ENCODE results near the gene KASH5. TPM values are rescaled to one million over a fixed set of nuclear protein-coding genes. Genes with fewer than 3 reads are reported as not detected.
A peak's percentile ranks its signal among the peaks of the same experiment; 100 is the strongest.

Gene KASH5
- total and polyA plus RNA-seq, 2 of the 13 experiments (the other 11 are each of a cell fraction or from before 2014, with no cell fraction given), result not detected

GRCh38 chr19:49443366-49444099, 55.5 kb downstream of the KASH5 start (continued):
- TF ChIP-seq SKIL (CRISPR knock-in tag; IDR thresholded peaks at IDR 0.05; ENCODE audit: borderline replicate concordance) (no peak), ZNF639 (CRISPR knock-in tag; conservative IDR thresholded peaks at IDR 0.05) (no peak), REL (CRISPR knock-in tag; conservative IDR thresholded peaks at IDR 0.05) (no peak), SAP130 (CRISPR knock-in tag; IDR thresholded peaks at IDR 0.05; ENCODE audit: low read depth) (peak; percentile 33), NPAS2 (CRISPR knock-in tag; IDR thresholded peaks at IDR 0.05; ENCODE audit: borderline replicate concordance) (no peak), CHD2 (IDR thresholded peaks at IDR 0.05; ENCODE audit: low read depth, low read length) (peak; percentile 21; the same call in 1 of the 2 replicates), SMC3 (IDR thresholded peaks at IDR 0.05; ENCODE audit: low read length) (peak; percentile 6; the same call in 1 of the 2 replicates), ATF3 (CRISPR knock-in tag; IDR thresholded peaks at IDR 0.05) (no peak), ZFP82 (CRISPR knock-in tag; IDR thresholded peaks at IDR 0.05; ENCODE audit: borderline replicate concordance) (no peak; the same call in 1 of the 2 replicates), ZNF124 (CRISPR knock-in tag; IDR thresholded peaks at IDR 0.05) (peak; percentile 52; the same call in 1 of the 2 replicates), RNF2 (conservative IDR thresholded peaks at IDR 0.05; ENCODE audit: low read depth) (0 out of 2 replicates have a peak, but pooled peaks have one; percentile 46), ATF7-NPFF (CRISPR knock-in tag; IDR thresholded peaks at IDR 0.05; ENCODE audit: low read depth) (no peak), ETV5 (CRISPR knock-in tag; IDR thresholded peaks at IDR 0.05; ENCODE audit: borderline replicate concordance) (peak; percentile 52; the same call in 1 of the 2 replicates), U2AF2 (IDR thresholded peaks at IDR 0.05; ENCODE audit: low read depth, low read length) (peak; percentile 67; the same call in 1 of the 2 replicates), ZNF362 (CRISPR knock-in tag; IDR thresholded peaks at IDR 0.05; ENCODE audit: borderline replicate concordance) (0 out of 2 replicates have a peak, but pooled peaks have one; percentile 17), ZNF576 (CRISPR knock-in tag; IDR thresholded peaks at IDR 0.05) (peak; percentile 93), THRA (CRISPR knock-in tag; IDR thresholded peaks at IDR 0.05; ENCODE audit: borderline replicate concordance) (no peak), ZMYM4 (CRISPR knock-in tag; IDR thresholded peaks at IDR 0.05) (no peak; the same call in 1 of the 2 replicates), GMEB2 (CRISPR knock-in tag; IDR thresholded peaks at IDR 0.05; ENCODE audit: low read depth) (peak; percentile 70)

All from HepG2 (cell line).